Lower leg skin (tissue), 3 donors: ENCODE results near the gene ERRFI1.

Experiments used
- POLR2A ChIP-seq, 2 donors: fragments of 450-650 bp; IDR thresholded peaks; one replicate each; pipeline ENCODE4 v1.6.1; 2016 to 2017; ENCODE audit warnings: antibody characterized with exemption in 2 of 2, mild to moderate bottlenecking in 1 of 2, moderate library complexity in 1 of 2
- TF ChIP-seq, protein P1 (sequence below), 3 donors: fragments of 450-650 bp; IDR thresholded peaks; one replicate each; pipeline ENCODE4 v1.5.1; 2016; ENCODE audit warnings: antibody characterized with exemption in 3 of 3, mild to moderate bottlenecking in 3 of 3, moderate library complexity in 2 of 3

DNA sequence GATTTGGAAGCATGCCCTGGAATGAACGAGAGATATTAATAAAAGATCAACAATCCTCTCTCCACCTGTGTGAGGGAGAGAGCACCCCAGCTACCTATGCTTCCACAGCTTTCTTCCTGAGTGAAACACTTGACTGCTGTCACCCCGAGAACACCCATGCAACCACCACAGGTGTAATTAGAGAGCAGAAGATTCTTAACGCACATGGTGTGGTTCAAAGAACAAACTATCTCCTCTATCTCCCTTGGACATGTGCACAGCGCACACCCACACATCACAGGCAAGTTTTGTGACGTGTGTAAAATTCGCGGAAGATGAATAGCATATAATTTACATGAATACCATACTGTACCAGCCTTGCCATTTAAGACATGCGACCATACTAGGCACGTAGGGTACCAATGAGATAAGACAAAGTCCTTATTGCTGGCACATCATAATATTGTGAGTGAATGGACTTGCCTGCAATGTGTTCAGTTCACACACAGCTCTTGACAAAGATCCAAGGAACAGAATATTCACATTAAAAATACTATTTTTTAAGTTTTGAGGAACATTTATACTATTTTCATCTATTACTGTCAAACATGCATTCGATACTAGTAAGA is 11.6 kb downstream of the ERRFI1 start:
- TF ChIP-seq, protein P1, sequence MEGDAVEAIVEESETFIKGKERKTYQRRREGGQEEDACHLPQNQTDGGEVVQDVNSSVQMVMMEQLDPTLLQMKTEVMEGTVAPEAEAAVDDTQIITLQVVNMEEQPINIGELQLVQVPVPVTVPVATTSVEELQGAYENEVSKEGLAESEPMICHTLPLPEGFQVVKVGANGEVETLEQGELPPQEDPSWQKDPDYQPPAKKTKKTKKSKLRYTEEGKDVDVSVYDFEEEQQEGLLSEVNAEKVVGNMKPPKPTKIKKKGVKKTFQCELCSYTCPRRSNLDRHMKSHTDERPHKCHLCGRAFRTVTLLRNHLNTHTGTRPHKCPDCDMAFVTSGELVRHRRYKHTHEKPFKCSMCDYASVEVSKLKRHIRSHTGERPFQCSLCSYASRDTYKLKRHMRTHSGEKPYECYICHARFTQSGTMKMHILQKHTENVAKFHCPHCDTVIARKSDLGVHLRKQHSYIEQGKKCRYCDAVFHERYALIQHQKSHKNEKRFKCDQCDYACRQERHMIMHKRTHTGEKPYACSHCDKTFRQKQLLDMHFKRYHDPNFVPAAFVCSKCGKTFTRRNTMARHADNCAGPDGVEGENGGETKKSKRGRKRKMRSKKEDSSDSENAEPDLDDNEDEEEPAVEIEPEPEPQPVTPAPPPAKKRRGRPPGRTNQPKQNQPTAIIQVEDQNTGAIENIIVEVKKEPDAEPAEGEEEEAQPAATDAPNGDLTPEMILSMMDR (IDR thresholded peaks at IDR 0.05) = no peak
- no peak for TF ChIP-seq POLR2A (IDR thresholded peaks at IDR 0.05)
